SK-N-MC (cell line): ENCODE data around the gene LSP1.

Source experiments
- EZH2 ChIP-seq: fragments of 200-600 bp; sonication (generic); IDR thresholded peaks from one replicate; pipeline ENCODE4 v1.6.1; 2017; ENCODE audit warnings: antibody characterized with exemption
- POLR2AphosphoS5 ChIP-seq: IDR thresholded peaks from 2 replicates; pipeline ENCODE4 v1.6.1; 2012; ENCODE audit warnings: mild to moderate bottlenecking, low read depth, low read length, borderline replicate concordance

- TF ChIP-seq EZH2 = no peak
- TF ChIP-seq POLR2AphosphoS5 = no peak
Measured at GRCh38 chr11:1845561-1846452, 7.1 kb upstream of the LSP1 start.
